HCT116 (cell line): Measurements from ENCODE around the gene FRMD4B. TPM values are rescaled to one million over a fixed set of nuclear protein-coding genes. Genes with fewer than 3 reads are reported as not detected.

Experiments
- ATAC-seq: fragments of 200-7000 bp; cut with Tn5 transposase; 2 replicates; pipeline ENCODE4 v1.9.1; 2020; ENCODE audit warnings: mild to moderate bottlenecking, moderate library complexity
- BruUV-seq: library from RNA; stranded (reverse); fragments of 400-500 nt; replicated peaks from 2 replicates; lab custom pipeline; 2021; lab: Mats Ljungman, UMichigan
- CTCF ChIA-PET: fragments of 300-600 bp; sonication (Branson Sonifier 250); formaldehyde crosslinking; loops from one replicate; lab custom pipeline; 2021; ENCODE audit warnings: antibody characterized with exemption; lab: Charles Lee
- POLR2A ChIA-PET: fragments of 300-600, 350-600 bp; sonication (Branson Sonifier 250); formaldehyde crosslinking; loops from one replicate; lab custom pipeline; 2021; ENCODE audit warnings: antibody characterized with exemption; lab: Charles Lee
- RAD21 ChIA-PET, 2 experiments: fragments of 300-600 bp; sonication (Branson Sonifier 250); formaldehyde crosslinking; loops; one replicate each; lab custom pipeline; 2023; ENCODE audit warnings: low total read pairs in 2 of 2; ENCODE audit not compliant: uncharacterized antibody in 2 of 2, unreplicated experiment in 2 of 2, low non-redundant PET in 1 of 2; lab: Charles Lee
- DNase-seq: peaks from one replicate; pipeline ENCODE4 v3.0.0-alpha.2; 2010; ENCODE audit warnings: low read depth, low spot score
- H2AFZ ChIP-seq: fragments of 200-600 bp; shearing (Covaris generic), sonication (generic); 2 replicates; pipeline ENCODE4 v1.6.1; 2017; ENCODE audit warnings: low read depth, mixed run types, mixed read lengths, antibody characterized with exemption, low read length; ENCODE audit not compliant: poor library complexity, severe bottlenecking
- H3K27ac ChIP-seq: 2 replicates; pipeline ENCODE4 v1.5.1; 2012; ENCODE audit warnings: low read depth, low read length
- H3K27me3 ChIP-seq: fragments of 200-600 bp; sonication (generic); 2 replicates; pipeline ENCODE4 v1.6.1; 2016; ENCODE audit warnings: mixed run types, low read length, mixed read lengths; ENCODE audit not compliant: insufficient read depth
- H3K36me3 ChIP-seq, 2 experiments: fragments of 200-500 bp in 1 of 2; fragments of 200-600 bp in 1 of 2; sonication (Bioruptor generic) in 1 of 2; sonication (generic) in 1 of 2; 2 replicates each; pipeline versions ENCODE4 v1.5.1 to v1.6.1; 2014 to 2016; ENCODE audit warnings: low read length in 2 of 2, inconsistent platforms in 1 of 2, mixed read lengths in 1 of 2, mixed run types in 1 of 2; ENCODE audit not compliant: insufficient read depth in 2 of 2, control insufficient read depth in 1 of 2
- H3K4me1 ChIP-seq, 2 experiments: fragments of 200-600 bp in 1 of 2; sonication (generic) in 1 of 2; 2 replicates each; pipeline versions ENCODE4 v1.5.1 to v1.6.1; 2012 to 2017; ENCODE audit warnings: low read length in 2 of 2, inconsistent platforms in 1 of 2, mild to moderate bottlenecking in 1 of 2, mixed read lengths in 1 of 2, mixed run types in 1 of 2, moderate library complexity in 1 of 2; ENCODE audit not compliant: insufficient read depth in 2 of 2, control insufficient read depth in 1 of 2
- H3K4me2 ChIP-seq: fragments of 200-600 bp; sonication (generic); 2 replicates; pipeline ENCODE4 v1.6.1; 2017; ENCODE audit warnings: mixed run types, low read length, mixed read lengths
- H3K4me3 ChIP-seq, 2 experiments: fragments of 200-600 bp in 1 of 2; sonication (generic) in 1 of 2; replicated peaks in 1 of 2; 2 replicates each; pipeline ENCODE4 v1.5.1; 2011 to 2016; ENCODE audit warnings: low read length in 2 of 2, control low read depth in 1 of 2, low read depth in 1 of 2, mild to moderate bottlenecking in 1 of 2, mixed read lengths in 1 of 2, mixed run types in 1 of 2
- H3K79me2 ChIP-seq: fragments of 200-600 bp; sonication (generic); 2 replicates; pipeline ENCODE4 v1.6.1; 2017; ENCODE audit warnings: mild to moderate bottlenecking, mixed run types, low read length, moderate library complexity, mixed read lengths; ENCODE audit not compliant: insufficient read depth
- H3K9ac ChIP-seq: fragments of 200-600 bp; sonication (generic); 2 replicates; pipeline ENCODE4 v1.6.1; 2016; ENCODE audit warnings: low read length, mixed read lengths
- H3K9me2 ChIP-seq: fragments of 200-600 bp; sonication (generic), shearing (Covaris generic); 2 replicates; pipeline ENCODE4 v1.6.1; 2017; ENCODE audit warnings: mixed run types, mild to moderate bottlenecking, moderate library complexity; ENCODE audit not compliant: insufficient read depth
- H3K9me3 ChIP-seq, 2 experiments: fragments of 200-500 bp in 1 of 2; fragments of 200-600 bp in 1 of 2; sonication (Bioruptor generic) in 1 of 2; sonication (generic) in 1 of 2; 2 replicates each; pipeline ENCODE4 v1.6.1; 2014 to 2017; ENCODE audit warnings: low read length in 2 of 2, mixed read lengths in 2 of 2, inconsistent platforms in 1 of 2, low read depth in 1 of 2, mild to moderate bottlenecking in 1 of 2, mixed run types in 1 of 2, moderate library complexity in 1 of 2; ENCODE audit not compliant: control insufficient read depth in 1 of 2, insufficient read depth in 1 of 2
- H4K20me1 ChIP-seq: fragments of 200-600 bp; sonication (generic), shearing (Covaris generic); 2 replicates; pipeline ENCODE4 v1.6.1; 2017; ENCODE audit warnings: mixed run types, mild to moderate bottlenecking, moderate library complexity; ENCODE audit not compliant: insufficient read depth
- ELF1 ChIP-seq: IDR thresholded peaks from 2 replicates; pipeline ENCODE4 v1.6.1; 2012; ENCODE audit warnings: low read depth, borderline replicate concordance
- EZH2 ChIP-seq: fragments of 200-600 bp; sonication (generic); IDR thresholded peaks from 2 replicates; pipeline ENCODE4 v1.6.1; 2017; ENCODE audit warnings: antibody characterized with exemption, mixed run types
- JUND ChIP-seq: IDR thresholded peaks from 2 replicates; pipeline ENCODE4 v1.6.1; 2012
- POLR2A ChIP-seq: IDR thresholded peaks from 2 replicates; pipeline ENCODE4 v1.7.0; 2011; ENCODE audit warnings: borderline replicate concordance; ENCODE audit not compliant: insufficient read depth, insufficient read length; ENCODE audit errors: extremely low read depth
- POLR2AphosphoS5 ChIP-seq: IDR thresholded peaks from 2 replicates; pipeline ENCODE4 v1.6.1; 2011; ENCODE audit warnings: mild to moderate bottlenecking, low read depth, low read length, moderate library complexity
- RAD21 ChIP-seq: IDR thresholded peaks from 2 replicates; pipeline ENCODE4 v1.6.1; 2012; ENCODE audit warnings: low read depth, mild to moderate bottlenecking
- SRF ChIP-seq: IDR thresholded peaks from 2 replicates; pipeline ENCODE4 v1.6.1; 2012; ENCODE audit warnings: low read depth
- TCF7L2 ChIP-seq: IDR thresholded peaks from 2 replicates; pipeline ENCODE4 v1.7.0; 2011; ENCODE audit warnings: borderline replicate concordance, inconsistent platforms; ENCODE audit not compliant: insufficient read depth, insufficient read length; ENCODE audit errors: extremely low read depth
- YY1 ChIP-seq: IDR thresholded peaks from 2 replicates; pipeline ENCODE4 v1.6.1; 2011; ENCODE audit warnings: low read length, low read depth, moderate library complexity, mild to moderate bottlenecking; ENCODE audit not compliant: insufficient replicate concordance; ENCODE audit errors: extremely low read depth
- ZFX ChIP-seq: fragments of 450-650 bp; IDR thresholded peaks from 2 replicates; pipeline ENCODE4 v1.6.1; 2017
- ZNF274 ChIP-seq: fragments of 200-500 bp; sonication (Bioruptor generic); IDR thresholded peaks from 2 replicates; pipeline ENCODE4 v1.6.1; 2014; ENCODE audit warnings: mild to moderate bottlenecking, low read depth, low read length, inconsistent platforms
- intact Hi-C: fragments of 100-400 bp; cut with micrococcal nuclease; formaldehyde crosslinking; loops from 2 replicates; pipeline ENCODE4 v1.10.0; 2022
- total RNA-seq: library from RNA; stranded (reverse); gene quantifications from one replicate; pipeline ENCODE4 v1.2.1, GENCODE V29; 2021; ENCODE audit not compliant: unreplicated experiment
- TF ChIP-seq, protein P1 (sequence below): IDR thresholded peaks from 2 replicates; pipeline ENCODE4 v1.6.1; 2012
- TF ChIP-seq, protein P2 (sequence below): IDR thresholded peaks from 2 replicates; pipeline ENCODE4 v1.6.1; 2012

The FRMD4B gene
- total RNA-seq, 1 experiment from 2014 or later = 2.0 TPM

DNA sequence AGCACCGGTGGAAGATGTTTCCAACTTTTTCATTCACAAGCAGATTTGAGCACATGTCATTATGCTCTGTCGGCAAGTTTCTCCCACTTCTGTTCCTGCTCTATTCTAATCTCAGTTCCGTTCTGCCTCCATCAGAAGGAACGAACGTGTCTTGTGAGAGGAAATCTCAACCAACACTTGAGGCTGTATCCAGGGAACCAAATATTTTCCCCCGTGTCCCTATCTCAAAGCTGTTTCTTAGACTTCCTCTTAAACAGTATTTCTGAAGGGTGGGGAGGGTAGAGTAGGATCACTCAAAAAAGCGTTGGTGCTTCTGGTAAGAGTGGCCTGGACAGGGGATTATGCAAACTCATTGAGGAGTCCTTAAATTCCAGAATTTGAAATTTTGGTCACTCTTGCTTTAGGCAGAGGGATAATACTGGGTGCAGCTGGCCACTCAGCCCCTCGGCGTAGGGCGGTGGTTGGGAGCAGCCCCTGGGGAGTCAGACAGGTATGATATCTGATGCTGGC, 54.9 kb downstream of the FRMD4B start:
- Histone ChIP-seq H3K9ac (no peak overlapping the region), H3K36me3 (no peaks in the 10 kb centered on the region), H3K4me2 (no peak overlapping the region), H3K9me3 (no peaks in the 10 kb centered on the region), H3K79me2 (no peaks in the 10 kb centered on the region), H3K4me1 (no peaks in the 10 kb centered on the region), H4K20me1 (no peaks in the 10 kb centered on the region), H3K27me3 (peaks cover 8% of the 10 kb centered on the region; the same call in 1 of the 2 replicates), H3K4me3 (no peak overlapping the region), H3K9me2 (no peaks in the 10 kb centered on the region), H3K27ac (no peak overlapping the region), H2AFZ (no peak overlapping the region)
- CTCF ChIA-PET = no interaction called here
- DNase-seq = no peak
- RAD21 ChIA-PET = no interaction called here
- POLR2A ChIA-PET = no interaction called here
- intact Hi-C loops = no loop called here
- BruUV-seq = no TSS peak
- ATAC-seq = no peak
- TF ChIP-seq ZNF274 (no peak), RAD21 (no peak), EZH2 (no peak), POLR2A (no peak), ZFX (no peak), POLR2AphosphoS5 (no peak), SRF (no peak), YY1 (no peak), JUND (no peak), TCF7L2 (no peak), ELF1 (no peak)
- TF ChIP-seq, protein P1, sequence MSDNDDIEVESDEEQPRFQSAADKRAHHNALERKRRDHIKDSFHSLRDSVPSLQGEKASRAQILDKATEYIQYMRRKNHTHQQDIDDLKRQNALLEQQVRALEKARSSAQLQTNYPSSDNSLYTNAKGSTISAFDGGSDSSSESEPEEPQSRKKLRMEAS = no peak
- TF ChIP-seq, protein P2, sequence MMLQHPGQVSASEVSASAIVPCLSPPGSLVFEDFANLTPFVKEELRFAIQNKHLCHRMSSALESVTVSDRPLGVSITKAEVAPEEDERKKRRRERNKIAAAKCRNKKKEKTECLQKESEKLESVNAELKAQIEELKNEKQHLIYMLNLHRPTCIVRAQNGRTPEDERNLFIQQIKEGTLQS = no peak
